Epithelial cell of proximal tubule (primary cell): ENCODE data around the gene COL13A1. TPM values are rescaled to one million over a fixed set of nuclear protein-coding genes. Genes with fewer than 3 reads are reported as not detected.

Experiments used
- DNase-seq: peaks from one replicate; pipeline ENCODE4 v3.0.0-alpha.2; 2011; ENCODE audit warnings: low read depth
- H3K4me3 ChIP-seq: 2 replicates; pipeline ENCODE4 v1.5.1; 2011; ENCODE audit warnings: low read depth, mild to moderate bottlenecking, low read length
- total RNA-seq: library from RNA; depleted of rRNA; stranded (reverse); fragments of >200 nt; gene quantifications from 2 replicates; pipeline ENCODE4 v1.2.3, GENCODE V29; 2015
- TF ChIP-seq, protein P1 (sequence below): conservative IDR thresholded peaks from 2 replicates; pipeline ENCODE4 v1.5.1; 2012; ENCODE audit warnings: low read depth, mild to moderate bottlenecking, low read length

The COL13A1 gene
- total RNA-seq, 1 donor from 2014 or later = 13.6 TPM

DNA sequence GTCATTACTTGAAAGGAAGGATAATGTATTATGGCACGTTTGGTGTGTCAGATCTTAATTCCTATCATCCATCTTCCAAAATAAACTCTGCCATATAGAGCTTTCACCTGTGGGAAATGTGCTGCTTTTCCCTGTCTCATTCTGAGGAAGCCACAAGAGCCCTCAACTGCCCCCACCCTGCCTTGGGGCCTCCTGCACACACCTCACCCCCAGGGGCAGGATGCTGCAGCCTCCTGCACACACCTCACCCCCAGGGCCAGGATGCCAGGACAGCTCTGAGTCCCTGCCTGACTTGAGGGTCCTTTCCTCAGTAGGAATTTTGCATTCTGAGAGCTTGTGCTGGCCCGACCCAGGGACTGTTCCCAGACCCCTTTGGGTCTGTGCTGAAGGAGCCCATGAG is 67.1 kb downstream of the COL13A1 start:
- TF ChIP-seq, protein P1, sequence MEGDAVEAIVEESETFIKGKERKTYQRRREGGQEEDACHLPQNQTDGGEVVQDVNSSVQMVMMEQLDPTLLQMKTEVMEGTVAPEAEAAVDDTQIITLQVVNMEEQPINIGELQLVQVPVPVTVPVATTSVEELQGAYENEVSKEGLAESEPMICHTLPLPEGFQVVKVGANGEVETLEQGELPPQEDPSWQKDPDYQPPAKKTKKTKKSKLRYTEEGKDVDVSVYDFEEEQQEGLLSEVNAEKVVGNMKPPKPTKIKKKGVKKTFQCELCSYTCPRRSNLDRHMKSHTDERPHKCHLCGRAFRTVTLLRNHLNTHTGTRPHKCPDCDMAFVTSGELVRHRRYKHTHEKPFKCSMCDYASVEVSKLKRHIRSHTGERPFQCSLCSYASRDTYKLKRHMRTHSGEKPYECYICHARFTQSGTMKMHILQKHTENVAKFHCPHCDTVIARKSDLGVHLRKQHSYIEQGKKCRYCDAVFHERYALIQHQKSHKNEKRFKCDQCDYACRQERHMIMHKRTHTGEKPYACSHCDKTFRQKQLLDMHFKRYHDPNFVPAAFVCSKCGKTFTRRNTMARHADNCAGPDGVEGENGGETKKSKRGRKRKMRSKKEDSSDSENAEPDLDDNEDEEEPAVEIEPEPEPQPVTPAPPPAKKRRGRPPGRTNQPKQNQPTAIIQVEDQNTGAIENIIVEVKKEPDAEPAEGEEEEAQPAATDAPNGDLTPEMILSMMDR = no peak
- DNase-seq = no peak
- H3K4me3 ChIP-seq = no peak overlapping the region

DNA sequence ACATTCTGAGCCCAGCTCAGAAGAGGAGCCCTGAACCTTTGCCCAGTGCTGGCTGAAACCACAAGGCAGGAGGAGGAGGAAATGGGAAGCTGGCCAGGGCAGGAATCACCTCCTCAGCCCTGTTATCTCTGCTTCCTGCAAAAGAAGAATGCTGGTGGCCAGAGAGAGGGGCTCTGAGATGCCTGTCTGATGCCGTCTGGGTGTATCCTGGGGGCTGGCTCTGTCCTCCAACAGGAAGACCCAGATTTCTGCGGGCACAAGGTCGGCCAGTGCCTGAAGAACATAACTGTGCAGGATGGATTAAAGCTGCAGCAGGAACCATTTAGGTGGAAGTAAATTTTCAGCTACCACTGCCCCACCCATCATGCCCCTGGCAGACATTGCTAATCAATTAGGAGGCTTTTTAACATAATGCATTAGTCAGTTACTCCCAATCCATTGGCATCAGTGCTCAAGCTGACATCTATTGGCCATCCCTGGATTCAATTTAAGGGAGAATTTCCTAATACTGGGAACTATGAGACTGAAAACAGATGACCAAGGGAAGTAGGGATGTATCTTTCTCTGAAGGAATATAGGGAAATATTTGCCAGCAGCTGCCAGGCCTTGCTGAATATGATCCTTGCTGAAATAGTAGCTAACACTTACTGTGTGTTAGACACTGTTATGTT is 67.7 kb downstream of the COL13A1 start:
- TF ChIP-seq, protein P1 = no peak
- no peak for DNase-seq
- peak overlapping the region; percentile 8 for H3K4me3 ChIP-seq

DNA sequence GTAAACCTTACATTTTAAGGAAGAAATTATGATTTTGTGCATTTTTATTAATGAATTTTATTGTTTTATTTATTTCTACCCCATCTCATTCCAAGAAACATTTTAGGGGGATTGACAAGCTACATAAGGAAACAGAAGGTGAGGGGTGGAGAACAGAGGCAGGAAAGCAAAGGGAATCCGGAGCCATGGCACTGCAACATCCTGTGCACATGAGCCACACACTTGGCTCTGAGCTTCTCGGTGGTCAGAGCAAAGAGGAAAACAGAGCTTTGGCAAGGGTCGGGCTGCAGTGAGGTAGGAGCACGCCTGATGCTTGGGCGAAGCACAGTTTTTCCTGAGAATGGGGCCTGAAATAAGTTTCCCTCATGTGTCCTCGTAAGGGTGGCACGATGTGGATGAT is 68.9 kb downstream of the COL13A1 start:
- TF ChIP-seq, protein P1 = no peak
- H3K4me3 ChIP-seq = no peak overlapping the region

DNA sequence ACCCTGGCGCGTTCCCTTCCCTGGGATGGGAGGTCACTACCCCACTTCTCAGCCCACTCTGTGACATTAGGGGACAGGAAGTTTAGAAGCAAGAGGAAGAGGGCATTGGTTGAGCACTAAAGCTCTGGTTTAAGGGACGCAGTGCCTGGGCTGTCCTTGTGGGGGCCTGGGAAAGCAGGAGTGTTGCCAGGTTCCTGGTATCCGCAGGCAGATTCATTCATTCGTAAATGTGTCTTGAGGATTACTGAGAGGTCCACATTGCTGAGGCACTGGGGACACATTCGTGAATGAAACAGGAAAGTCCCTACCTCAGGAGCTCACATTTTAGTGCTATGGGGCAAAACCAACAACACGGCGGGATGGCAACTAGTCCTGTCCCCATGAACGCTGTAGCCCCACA is 69.4 kb downstream of the COL13A1 start:
- H3K4me3 ChIP-seq = no peak overlapping the region
- TF ChIP-seq, protein P1 = no peak
- DNase-seq = no peak

More for the DNA sequence above, 68.9 kb downstream of the COL13A1 start:
- DNase-seq = no peak

DNA sequence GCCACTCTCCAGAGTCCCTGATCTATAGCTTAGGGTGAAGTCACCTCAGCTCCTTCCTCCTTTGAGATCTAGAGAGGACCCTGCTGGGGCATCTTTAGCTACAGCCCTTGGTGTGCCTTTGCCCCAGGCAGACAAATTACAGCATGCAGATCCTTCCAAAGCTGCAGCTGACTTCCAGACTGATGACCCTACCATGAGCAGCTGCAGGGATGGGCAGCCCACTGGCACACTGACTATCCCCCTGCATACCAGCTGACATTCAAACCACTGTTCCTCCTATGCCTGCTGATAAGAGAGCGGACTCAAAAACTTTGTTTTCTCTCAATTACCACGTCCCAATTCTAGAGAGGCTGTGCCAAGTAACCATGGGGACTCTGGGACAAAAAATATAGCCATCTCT is 70.6 kb downstream of the COL13A1 start:
- TF ChIP-seq, protein P1 = no peak
- H3K4me3 ChIP-seq = no peak overlapping the region
- DNase-seq = no peak

- TF ChIP-seq, protein P1 = no peak
- H3K4me3 ChIP-seq = no peak overlapping the region
- no peak for DNase-seq
These were observed 71.5 kb downstream of the COL13A1 start for GRCh38 chr10:69873135-69873639.

DNA sequence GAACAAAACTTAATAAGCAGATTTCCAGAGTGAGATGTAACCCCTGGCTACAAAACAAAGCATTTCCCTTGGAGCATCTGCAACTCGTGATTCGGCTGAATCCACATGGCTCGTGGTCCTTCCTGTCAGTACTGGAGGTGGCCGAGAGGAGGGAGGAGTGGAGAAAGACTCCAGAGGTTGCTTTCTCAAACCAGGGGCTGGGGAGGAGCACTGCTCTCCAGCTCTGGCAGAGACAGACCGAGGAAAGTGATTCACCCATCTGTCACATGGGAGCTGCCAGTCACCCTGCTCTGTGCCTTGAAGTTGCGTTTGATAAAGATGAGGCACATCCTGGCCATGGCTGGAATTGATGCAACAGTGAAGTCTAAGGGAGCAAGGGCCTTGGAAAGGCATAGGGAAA is 72.7 kb downstream of the COL13A1 start:
- H3K4me3 ChIP-seq = no peak overlapping the region
- DNase-seq = no peak

More for the DNA sequence above, 72.7 kb downstream of the COL13A1 start:
- TF ChIP-seq, protein P1 = no peak
